WERI-Rb-1 (cell line): ENCODE data around the gene ZNF91.

Source experiments
- DNase-seq: peaks from one replicate; pipeline ENCODE4 v3.0.0-alpha.2; 2020
- H3K27ac ChIP-seq: fragments of 250-450 bp; sonication (Bioruptor Pico); 2 replicates; pipeline ENCODE4 v1.5.1; 2020; ENCODE audit warnings: mild to moderate bottlenecking, moderate library complexity
- H3K27me3 ChIP-seq: fragments of 250-450 bp; sonication (Bioruptor Pico); 2 replicates; pipeline ENCODE4 v1.5.1; 2021; ENCODE audit warnings: mild to moderate bottlenecking, low read depth, moderate library complexity; ENCODE audit not compliant: insufficient read depth, severe bottlenecking
- H3K36me3 ChIP-seq: fragments of 250-450 bp; sonication (Bioruptor Pico); 2 replicates; pipeline ENCODE4 v1.5.1; 2020; ENCODE audit warnings: mild to moderate bottlenecking, moderate library complexity
- H3K4me3 ChIP-seq: 2 replicates; pipeline ENCODE4 v1.5.1; 2011; ENCODE audit warnings: low read depth, mild to moderate bottlenecking, control low read depth, low read length
- H3K9me3 ChIP-seq: fragments of 250-450 bp; sonication (Bioruptor Pico); 2 replicates; pipeline ENCODE4 v1.5.1; 2021; ENCODE audit warnings: mild to moderate bottlenecking, moderate library complexity; ENCODE audit not compliant: severe bottlenecking
- CTCF ChIP-seq: IDR thresholded peaks from 2 replicates; pipeline ENCODE4 v1.5.1; 2011; ENCODE audit warnings: low read depth, mild to moderate bottlenecking, control low read depth, inconsistent platforms, low read length

The ZNF91 gene

DNA sequence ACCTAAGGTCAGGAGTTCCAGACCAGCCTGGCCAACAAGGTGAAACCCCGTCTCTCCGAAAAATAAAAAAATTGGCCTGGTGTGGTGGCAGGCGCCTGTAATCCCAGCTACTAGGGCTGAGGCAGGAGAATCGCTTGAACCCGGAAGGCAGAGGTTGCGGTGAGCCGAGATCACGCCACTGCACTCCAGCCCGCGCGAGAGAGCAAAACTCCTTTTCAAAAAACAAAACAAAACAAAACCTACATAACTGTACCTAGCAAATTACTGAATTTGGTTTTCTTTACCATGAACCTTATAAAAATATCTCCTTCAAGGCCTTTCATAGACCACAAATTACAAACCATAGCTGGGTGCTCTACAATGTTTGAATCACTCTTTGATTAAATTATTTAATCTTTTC is 760 bp downstream of the ZNF91 start:
- peak overlapping the region; percentile 90 for H3K4me3 ChIP-seq
- DNase-seq, result peak; percentile 35
- no peaks in the 10 kb centered on the region for H3K27me3 ChIP-seq
- peaks cover 39% of the 10 kb centered on the region for H3K36me3 ChIP-seq
- peak overlapping the region; percentile 97 for H3K27ac ChIP-seq
- TF ChIP-seq CTCF, result no peak
- no peaks in the 10 kb centered on the region for H3K9me3 ChIP-seq

DNA sequence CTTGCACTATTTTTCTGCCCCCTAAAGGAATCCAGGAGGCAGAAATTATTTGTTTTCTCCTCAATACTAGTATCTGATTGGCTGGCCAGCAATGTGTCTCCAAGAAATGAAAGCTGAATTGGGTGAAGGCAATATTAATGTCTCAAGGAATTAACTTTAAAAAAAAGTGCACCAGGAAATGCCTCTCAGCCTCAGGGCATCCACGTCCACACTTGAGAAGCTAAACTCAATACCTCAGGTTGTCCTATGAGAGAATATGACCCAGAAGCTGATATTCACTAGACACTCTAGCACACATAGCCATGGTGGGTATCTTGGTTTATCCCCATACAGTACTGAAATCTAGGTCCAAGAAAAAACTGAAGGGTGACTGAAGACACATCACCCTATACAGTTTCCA is 2.1 kb downstream of the ZNF91 start:
- H3K27ac ChIP-seq, result no peak overlapping the region
- no peaks in the 10 kb centered on the region for H3K9me3 ChIP-seq
- H3K27me3 ChIP-seq, result no peaks in the 10 kb centered on the region
- no peak for TF ChIP-seq CTCF
- H3K4me3 ChIP-seq, result no peak overlapping the region
- H3K36me3 ChIP-seq, result peaks cover 49% of the 10 kb centered on the region
- no peak for DNase-seq

DNA sequence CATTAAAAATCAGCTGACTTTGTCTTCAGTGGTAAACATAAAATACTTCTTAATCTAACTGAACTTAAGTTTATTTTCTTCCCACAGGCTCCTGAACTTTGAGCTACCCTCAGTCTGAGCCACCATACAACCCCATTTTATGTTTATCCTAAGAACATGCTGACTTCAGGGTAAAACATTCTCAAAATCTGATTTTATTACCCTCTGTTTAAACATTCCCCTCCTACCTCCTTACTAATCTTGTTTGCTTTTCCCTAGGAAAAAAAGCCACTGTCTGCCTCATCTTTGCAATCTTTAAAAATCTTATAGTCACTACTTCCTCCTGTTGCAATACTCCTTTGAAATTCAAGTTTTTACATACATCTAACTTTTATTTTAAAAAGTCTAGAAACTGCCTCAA is 4.0 kb downstream of the ZNF91 start:
- no peaks in the 10 kb centered on the region for H3K9me3 ChIP-seq
- TF ChIP-seq CTCF, result no peak
- peaks cover 66% of the 10 kb centered on the region for H3K36me3 ChIP-seq
- H3K27ac ChIP-seq, result no peak overlapping the region
- H3K4me3 ChIP-seq, result no peak overlapping the region
- no peaks in the 10 kb centered on the region for H3K27me3 ChIP-seq
- DNase-seq, result no peak

DNA sequence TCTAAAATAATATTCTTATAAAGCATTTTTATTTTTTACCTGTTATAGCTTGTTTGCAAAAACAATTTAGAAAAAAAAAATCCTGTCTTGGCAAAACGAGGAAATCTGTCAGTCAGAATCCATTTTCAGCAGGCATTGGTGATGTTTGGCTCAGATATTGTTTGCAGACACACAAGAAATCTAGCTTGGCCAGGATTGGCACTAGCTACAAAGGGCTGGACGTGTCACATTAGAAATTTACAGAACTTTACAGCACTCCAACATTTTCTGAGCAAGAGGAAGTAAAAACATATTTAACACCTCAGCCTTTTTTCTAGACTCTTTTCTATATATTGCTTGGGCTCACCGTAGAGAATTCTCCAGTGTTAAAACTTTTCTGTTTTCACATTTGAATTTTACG is 9.9 kb downstream of the ZNF91 start:
- Histone ChIP-seq H3K9me3 (no peaks in the 10 kb centered on the region), H3K27me3 (no peaks in the 10 kb centered on the region), H3K36me3 (peaks cover 75% of the 10 kb centered on the region), H3K27ac (no peak overlapping the region), H3K4me3 (no peak overlapping the region)
- no peak for TF ChIP-seq CTCF
- DNase-seq, result no peak

GRCh38 chr19:23384858-23385257 is 10.4 kb downstream of the ZNF91 start:
- no peaks in the 10 kb centered on the region for H3K9me3 ChIP-seq
- no peaks in the 10 kb centered on the region for H3K27me3 ChIP-seq
- H3K27ac ChIP-seq, result no peak overlapping the region
- peaks cover 71% of the 10 kb centered on the region for H3K36me3 ChIP-seq
- no peak for TF ChIP-seq CTCF
- DNase-seq, result no peak
- no peak overlapping the region for H3K4me3 ChIP-seq

- no peaks in the 10 kb centered on the region for H3K9me3 ChIP-seq
These were observed 11.1 kb downstream of the ZNF91 start for GRCh38 chr19:23384166-23384565.

More at GRCh38 chr19:23384166-23384565, 11.1 kb downstream of the ZNF91 start:
- DNase-seq, result no peak
- no peak for TF ChIP-seq CTCF
- no peaks in the 10 kb centered on the region for H3K27me3 ChIP-seq
- H3K36me3 ChIP-seq, result peaks cover 73% of the 10 kb centered on the region
- no peak overlapping the region for H3K27ac ChIP-seq
- H3K4me3 ChIP-seq, result no peak overlapping the region
